ENCODE results near the gene ANK2. TPM values are rescaled to one million over a fixed set of nuclear protein-coding genes. Genes with fewer than 3 reads are reported as not detected.

Gene ANK2
- total RNA-seq, 1 donor from 2014 or later, result 9.4 TPM

- no peak for DNase-seq (ENCODE audit: low spot score in 2 of 2)
- Histone ChIP-seq H3K36me3 (no peaks in the 10 kb centered on the region), H3K4me3 (no peak overlapping the region), H3K27me3 (no peaks in the 10 kb centered on the region), H3K9me3 (no peaks in the 10 kb centered on the region), H3K4me1 (no peaks in the 10 kb centered on the region), H3K27ac (no peak overlapping the region)
- intact Hi-C loops (cut with DNase I), result no loop called here
- TF ChIP-seq CTCF (IDR thresholded peaks at IDR 0.05), result no peak
These were observed 278.0 kb downstream of the ANK2 start for GRCh38 chr4:113327494-113327893.

- intact Hi-C loops (cut with DNase I), result no loop called here
These were observed 279.1 kb downstream of the ANK2 start for GRCh38 chr4:113328514-113328913.

GRCh38 chr4:113330200-113330599 is 280.7 kb downstream of the ANK2 start:
- Histone ChIP-seq H3K27ac (no peak overlapping the region), H3K4me1 (no peaks in the 10 kb centered on the region), H3K27me3 (no peaks in the 10 kb centered on the region), H3K4me3 (no peak overlapping the region), H3K9me3 (no peaks in the 10 kb centered on the region), H3K36me3 (no peaks in the 10 kb centered on the region)
- TF ChIP-seq CTCF (IDR thresholded peaks at IDR 0.05), result no peak
- intact Hi-C loops (cut with DNase I), result no loop called here
- no peak for DNase-seq (ENCODE audit: low spot score in 2 of 2)

More at GRCh38 chr4:113328514-113328913, 279.1 kb downstream of the ANK2 start:
- DNase-seq (ENCODE audit: low spot score in 2 of 2), result no peak
- TF ChIP-seq CTCF (IDR thresholded peaks at IDR 0.05), result no peak
- Histone ChIP-seq H3K9me3 (no peaks in the 10 kb centered on the region), H3K4me1 (no peaks in the 10 kb centered on the region), H3K4me3 (no peak overlapping the region), H3K36me3 (no peaks in the 10 kb centered on the region), H3K27me3 (no peaks in the 10 kb centered on the region), H3K27ac (no peak overlapping the region)

- Histone ChIP-seq H3K9me3 (no peaks in the 10 kb centered on the region), H3K36me3 (no peaks in the 10 kb centered on the region), H3K4me1 (no peaks in the 10 kb centered on the region), H3K27me3 (no peaks in the 10 kb centered on the region), H3K27ac (no peak overlapping the region), H3K4me3 (no peak overlapping the region)
- intact Hi-C loops (cut with DNase I), result no loop called here
- no peak for DNase-seq (ENCODE audit: low spot score in 2 of 2)
- no peak for TF ChIP-seq CTCF (IDR thresholded peaks at IDR 0.05)
These were observed 282.4 kb downstream of the ANK2 start for GRCh38 chr4:113331811-113332210.

- TF ChIP-seq CTCF (IDR thresholded peaks at IDR 0.05), result no peak
- no peak overlapping the region for H3K4me3 ChIP-seq
- no peaks in the 10 kb centered on the region for H3K36me3 ChIP-seq
- no peaks in the 10 kb centered on the region for H3K9me3 ChIP-seq
- no peak overlapping the region for H3K27ac ChIP-seq
- intact Hi-C loops (cut with DNase I), result no loop called here
- DNase-seq (ENCODE audit: low spot score in 2 of 2), result no peak
- no peaks in the 10 kb centered on the region for H3K4me1 ChIP-seq
- no peaks in the 10 kb centered on the region for H3K27me3 ChIP-seq
These were observed 283.2 kb downstream of the ANK2 start for GRCh38 chr4:113332701-113333100.

GRCh38 chr4:113335746-113336145 is 286.3 kb downstream of the ANK2 start:
- no peaks in the 10 kb centered on the region for H3K4me1 ChIP-seq

More at GRCh38 chr4:113335746-113336145, 286.3 kb downstream of the ANK2 start:
- Histone ChIP-seq H3K27ac (no peak overlapping the region), H3K36me3 (peaks cover 0 to 3% of the 10 kb centered on the region in 2 donors), H3K4me3 (no peak overlapping the region), H3K9me3 (no peaks in the 10 kb centered on the region), H3K27me3 (no peaks in the 10 kb centered on the region)
- intact Hi-C loops (cut with DNase I), result no loop called here
- DNase-seq (ENCODE audit: low spot score in 2 of 2), result no peak
- no peak for TF ChIP-seq CTCF (IDR thresholded peaks at IDR 0.05)
